OCI-LY1 (cell line): ENCODE data around the gene FBXL3.
"Not testable (repeated sequence)": the region's sequence is repeated elsewhere in the genome, so short reads cannot be mapped to it uniquely, and the experiment has no call there.

ENCODE experiments used
- H2AFZ ChIP-seq: fragments of 200-600 bp; sonication (generic), shearing (Covaris generic); 2 replicates; pipeline ENCODE4 v1.6.0; 2014; ENCODE audit warnings: antibody characterized with exemption, mild to moderate bottlenecking, low read length
- H3F3A ChIP-seq: fragments of 200-600 bp; sonication (generic), shearing (Covaris generic); 2 replicates; pipeline ENCODE4 v1.6.0; 2014; ENCODE audit warnings: mild to moderate bottlenecking, antibody characterized with exemption, low read length, moderate library complexity; ENCODE audit not compliant: insufficient read depth
- H3K27ac ChIP-seq: fragments of 200-600 bp; sonication (generic); 2 replicates; pipeline ENCODE4 v1.5.1; 2014; ENCODE audit warnings: low read length, mixed run types, mild to moderate bottlenecking, low read depth; ENCODE audit not compliant: poor library complexity, severe bottlenecking
- H3K27me3 ChIP-seq: fragments of 200-600 bp; sonication (generic); 2 replicates; pipeline ENCODE4 v1.6.0; 2014; ENCODE audit warnings: antibody characterized with exemption, mild to moderate bottlenecking, low read length, moderate library complexity; ENCODE audit not compliant: insufficient read depth
- H3K36me3 ChIP-seq: fragments of 200-600 bp; sonication (generic); 2 replicates; pipeline ENCODE4 v1.6.1; 2014; ENCODE audit warnings: mild to moderate bottlenecking, antibody characterized with exemption, low read length, moderate library complexity, mixed read lengths; ENCODE audit not compliant: insufficient read depth
- H3K4me1 ChIP-seq: fragments of 200-600 bp; sonication (generic); 2 replicates; pipeline ENCODE4 v1.5.1; 2014; ENCODE audit warnings: mild to moderate bottlenecking, low read length, moderate library complexity; ENCODE audit not compliant: insufficient read depth, severe bottlenecking
- H3K4me2 ChIP-seq: fragments of 200-600 bp; sonication (generic), shearing (Covaris generic); 2 replicates; pipeline ENCODE4 v1.6.1; 2014; ENCODE audit warnings: low read length
- H3K4me3 ChIP-seq: fragments of 200-600 bp; sonication (generic); 2 replicates; pipeline ENCODE4 v1.5.1; 2014; ENCODE audit warnings: low read length, low read depth, mild to moderate bottlenecking, mixed read lengths; ENCODE audit not compliant: poor library complexity, severe bottlenecking
- H3K79me2 ChIP-seq: fragments of 200-600 bp; shearing (Covaris generic); 2 replicates; pipeline ENCODE4 v1.6.1; 2016; ENCODE audit warnings: mixed run types, low read length, mixed read lengths; ENCODE audit not compliant: insufficient read depth
- H3K9ac ChIP-seq: fragments of 200-600 bp; sonication (generic), shearing (Covaris generic); 2 replicates; pipeline ENCODE4 v1.6.1; 2014; ENCODE audit warnings: mild to moderate bottlenecking, low read length, mixed read lengths
- H3K9me2 ChIP-seq: fragments of 200-600 bp; sonication (generic), shearing (Covaris generic); 2 replicates; pipeline ENCODE4 v1.6.1; 2014; ENCODE audit warnings: low read depth, mild to moderate bottlenecking, low read length, mixed read lengths
- H3K9me3 ChIP-seq: fragments of 200-600 bp; shearing (Covaris generic); 2 replicates; pipeline ENCODE4 v1.6.1; 2014; ENCODE audit warnings: low read length, mixed read lengths
- H4K20me1 ChIP-seq: fragments of 200-600 bp; sonication (generic), shearing (Covaris generic); 2 replicates; pipeline ENCODE4 v1.6.0; 2016; ENCODE audit warnings: mild to moderate bottlenecking, low read length; ENCODE audit not compliant: insufficient read depth
- CTCF ChIP-seq: fragments of 200-600 bp; sonication (generic), shearing (Covaris generic); IDR thresholded peaks from 2 replicates; pipeline ENCODE4 v1.5.1; 2017; ENCODE audit warnings: mild to moderate bottlenecking, antibody characterized with exemption, low read length, moderate library complexity, mixed read lengths
- EZH2 ChIP-seq: fragments of 200-600 bp; sonication (generic), shearing (Covaris generic); IDR thresholded peaks from 2 replicates; pipeline ENCODE4 v1.8.0; 2017; ENCODE audit warnings: borderline replicate concordance, mixed run types, mild to moderate bottlenecking, antibody characterized with exemption, low read length, moderate library complexity, mixed read lengths

The FBXL3 gene

GRCh38 chr13:76968041-76968440 is 58.9 kb downstream of the FBXL3 start:
- Histone ChIP-seq H3K27me3 (no peaks in the 10 kb centered on the region), H3K4me3 (no peak overlapping the region), H2AFZ (no peak overlapping the region), H3K4me1 (no peaks in the 10 kb centered on the region), H3K79me2 (no peaks in the 10 kb centered on the region), H3K9me3 (no peaks in the 10 kb centered on the region), H3K27ac (no peak overlapping the region), H3F3A (no peaks in the 10 kb centered on the region), H3K4me2 (no peak overlapping the region), H3K9ac (no peak overlapping the region), H3K9me2 (no peaks in the 10 kb centered on the region), H4K20me1 (no peaks in the 10 kb centered on the region), H3K36me3 (no peaks in the 10 kb centered on the region)
- TF ChIP-seq EZH2 (no peak), CTCF (no peak)

DNA sequence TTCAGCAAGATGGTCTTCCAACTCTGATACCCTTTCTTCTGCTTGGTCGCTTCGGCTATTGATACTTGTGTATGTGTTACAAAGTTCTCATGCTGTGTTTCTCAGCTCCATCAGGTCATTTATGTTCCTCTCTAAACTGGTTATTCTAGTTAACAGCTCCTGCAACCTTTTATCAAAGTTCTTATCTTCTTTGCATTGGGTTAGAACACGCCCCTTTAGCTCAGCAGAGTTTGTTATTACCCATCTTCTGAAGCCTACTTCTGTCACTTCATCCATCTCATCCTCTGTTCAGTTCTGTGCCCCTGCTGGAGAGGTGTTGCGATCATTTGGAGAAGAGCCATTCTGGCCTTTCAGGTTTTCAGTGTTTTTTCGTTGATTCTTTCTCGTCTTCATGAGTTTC is 59.9 kb downstream of the FBXL3 start:
- Histone ChIP-seq H3K36me3 (no peaks in the 10 kb centered on the region), H3K9me2 (no peaks in the 10 kb centered on the region), H3K79me2 (no peaks in the 10 kb centered on the region), H3K27me3 (no peaks in the 10 kb centered on the region), H3F3A (no peaks in the 10 kb centered on the region), H3K27ac (no peak overlapping the region), H4K20me1 (no peaks in the 10 kb centered on the region), H2AFZ (no peak overlapping the region), H3K4me1 (no peaks in the 10 kb centered on the region), H3K9ac (no peak overlapping the region), H3K4me2 (no peak overlapping the region), H3K4me3 (no peak overlapping the region), H3K9me3 (no peaks in the 10 kb centered on the region)
- TF ChIP-seq CTCF = no peak
- TF ChIP-seq EZH2 = no peak

- H3K4me2 ChIP-seq = no peak overlapping the region
- TF ChIP-seq EZH2 (no peak), CTCF (no peak)
Measured at GRCh38 chr13:76965759-76966421, 61.1 kb downstream of the FBXL3 start.

DNA sequence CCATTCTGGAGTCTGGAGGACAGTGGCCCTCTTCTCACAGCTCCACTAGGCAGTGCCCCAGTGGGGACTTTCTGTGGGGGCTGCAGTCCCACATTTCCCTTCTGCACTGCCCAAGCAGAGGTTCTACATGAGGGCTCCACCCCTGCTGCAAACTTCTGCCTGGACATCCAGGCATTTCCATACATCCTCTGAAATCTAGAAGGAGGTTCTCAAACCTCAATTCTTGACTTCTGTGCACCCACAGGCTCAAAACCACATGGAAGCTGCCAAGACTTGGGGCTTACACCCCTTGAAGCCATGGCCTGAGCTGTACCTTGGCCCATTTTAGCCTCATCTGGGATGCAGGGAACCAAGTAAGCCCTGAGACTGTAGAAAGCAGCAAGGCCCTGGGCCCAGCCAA is 67.2 kb downstream of the FBXL3 start:
- H4K20me1 ChIP-seq, H3K4me2 ChIP-seq, H3K9me2 ChIP-seq, H3K27me3 ChIP-seq, H2AFZ ChIP-seq, H3K4me1 ChIP-seq, H3F3A ChIP-seq, H3K36me3 ChIP-seq, H3K27ac ChIP-seq, H3K9ac ChIP-seq, H3K79me2 ChIP-seq, H3K4me3 ChIP-seq: not testable (repeated sequence)
- H3K9me3 ChIP-seq = peaks cover 24% of the 10 kb centered on the region; the same call in 1 of the 2 replicates

More at GRCh38 chr13:76965759-76966421, 61.1 kb downstream of the FBXL3 start:
- no peaks in the 10 kb centered on the region for H3K79me2 ChIP-seq
- no peaks in the 10 kb centered on the region for H3K4me1 ChIP-seq
- no peak overlapping the region for H3K9ac ChIP-seq
- H3K9me2 ChIP-seq = no peaks in the 10 kb centered on the region; the same call in 1 of the 2 replicates
- no peak overlapping the region for H2AFZ ChIP-seq
- H3K36me3 ChIP-seq = no peaks in the 10 kb centered on the region
- H3K27me3 ChIP-seq = no peaks in the 10 kb centered on the region
- H3K9me3 ChIP-seq = peaks cover 5% of the 10 kb centered on the region; the same call in 1 of the 2 replicates
- no peaks in the 10 kb centered on the region for H4K20me1 ChIP-seq
- H3K4me3 ChIP-seq = no peak overlapping the region
- H3F3A ChIP-seq = no peaks in the 10 kb centered on the region
- H3K27ac ChIP-seq = no peak overlapping the region
